22Rv1 (cell line): ENCODE results near the gene PRDM16.

ENCODE experiments used
- CTCF ChIP-seq: fragments of 450-650 bp; IDR thresholded peaks from 2 replicates; pipeline ENCODE4 v1.5.1; 2017; ENCODE audit warnings: mild to moderate bottlenecking
- ZFX ChIP-seq: fragments of 450-650 bp; IDR thresholded peaks from 2 replicates; pipeline ENCODE4 v1.6.1; 2017; ENCODE audit warnings: antibody characterized with exemption, borderline replicate concordance

GRCh38 chr1:3174487-3175247 lies 105.7 kb downstream of the PRDM16 start:
- TF ChIP-seq CTCF (no peak), ZFX (no peak)
